GM13977 (cell line): ENCODE data around the gene ZHX3.

Source experiments
- DNase-seq: peaks from one replicate; pipeline ENCODE4 v3.0.0; 2012; ENCODE audit warnings: low spot score
- CTCF ChIP-seq: IDR thresholded peaks from 2 replicates; pipeline ENCODE4 v1.5.1; 2012; ENCODE audit warnings: mild to moderate bottlenecking, control low read depth; ENCODE audit not compliant: insufficient read depth; ENCODE audit errors: extremely low read depth, missing control alignments
- in situ Hi-C: fragments of 300-500 bp; cut with MboI; formaldehyde crosslinking; loops from one replicate; pipeline ENCODE4 v1.12.0; 2022; ENCODE audit warnings: low sequenced_read_pairs, low pct_unique_long_range_greater_than_20kb, mixed read lengths, inconsistent platforms; ENCODE audit not compliant: unreplicated experiment

ZHX3 gene

GRCh38 chr20:41300886-41301285 lies 16.6 kb downstream of the ZHX3 start:
- DNase-seq: no peak
- TF ChIP-seq CTCF: no peak
- in situ Hi-C loops: no loop called here

GRCh38 chr20:41300383-41300782 lies 17.1 kb downstream of the ZHX3 start:
- TF ChIP-seq CTCF: no peak
- DNase-seq: no peak
- in situ Hi-C loops: no loop called here

GRCh38 chr20:41299899-41300298 lies 17.6 kb downstream of the ZHX3 start:
- no peak for DNase-seq
- in situ Hi-C loops: no loop called here
- no peak for TF ChIP-seq CTCF

GRCh38 chr20:41293269-41294037 lies 24.1 kb downstream of the ZHX3 start:
- TF ChIP-seq CTCF: no peak
- in situ Hi-C loops: no loop called here
- no peak for DNase-seq

GRCh38 chr20:41290804-41291389 lies 26.6 kb downstream of the ZHX3 start:
- in situ Hi-C loops: no loop called here
- no peak for DNase-seq
- no peak for TF ChIP-seq CTCF

GRCh38 chr20:41287327-41287726 lies 30.2 kb downstream of the ZHX3 start:
- in situ Hi-C loops: no loop called here
- no peak for DNase-seq
- no peak for TF ChIP-seq CTCF
